Panc1 (cell line): Measurements from ENCODE around the gene PTPN4.

Experiments used
- CTCF ChIP-seq: fragments of 450-650 bp; IDR thresholded peaks from 2 replicates; pipeline ENCODE4 v1.5.1; 2017; ENCODE audit warnings: mild to moderate bottlenecking
- POLR2AphosphoS5 ChIP-seq: IDR thresholded peaks from 2 replicates; pipeline ENCODE4 v1.6.1; 2012; ENCODE audit warnings: mild to moderate bottlenecking, low read depth, low read length, moderate library complexity
- REST ChIP-seq, 2 experiments: IDR thresholded peaks; 2 replicates each; pipeline ENCODE4 v1.6.1; 2011 to 2012; ENCODE audit warnings: low read depth in 2 of 2, control low read depth in 1 of 2, low read length in 1 of 2, mild to moderate bottlenecking in 1 of 2, moderate library complexity in 1 of 2; ENCODE audit not compliant: insufficient read depth in 1 of 2
- SIN3A ChIP-seq: IDR thresholded peaks from 2 replicates; pipeline ENCODE4 v1.6.1; 2012; ENCODE audit warnings: low read depth, mild to moderate bottlenecking, low read length, moderate library complexity, borderline replicate concordance; ENCODE audit not compliant: insufficient read depth

- no peak for TF ChIP-seq CTCF
- no peak for TF ChIP-seq REST (IDR thresholded peaks at IDR 0.05; ENCODE audit: insufficient read depth in 1 of 2, low read depth in 2 of 2, low read length in 1 of 2)
- no peak for TF ChIP-seq POLR2AphosphoS5
- no peak for TF ChIP-seq SIN3A
Observed at GRCh38 chr2:119982506-119982905, 222.8 kb downstream of the PTPN4 start.
